ENCODE data around the gene USP48.

- no peak for TF ChIP-seq FOXA3 (CRISPR knock-in tag; IDR thresholded peaks at IDR 0.05)
- no peak for TF ChIP-seq FOXJ3 (CRISPR knock-in tag; IDR thresholded peaks at IDR 0.05; ENCODE audit: borderline replicate concordance)
- no peak for TF ChIP-seq CTCF (CRISPR knock-in tag; IDR thresholded peaks at IDR 0.05)
- no peak for TF ChIP-seq POLR2AphosphoS5 (IDR thresholded peaks at IDR 0.05; ENCODE audit: low read depth, low read length)
- no peak for TF ChIP-seq POLR2AphosphoS2 (IDR thresholded peaks at IDR 0.05; ENCODE audit: low read depth, low read length)
- no peak for TF ChIP-seq ZNF547 (CRISPR knock-in tag; IDR thresholded peaks at IDR 0.05)
- TF ChIP-seq NFIC (IDR thresholded peaks at IDR 0.05; ENCODE audit: low read length): no peak
Observed at GRCh38 chr1:21637514-21637913, 145.4 kb downstream of the USP48 start.
